Esophagus squamous epithelium (tissue), 5 donors: ENCODE measurements around the gene KCNK3. TPM values are rescaled to one million over a fixed set of nuclear protein-coding genes. Genes with fewer than 3 reads are reported as not detected.

Experiments
- DNase-seq: peaks from one replicate; lab custom pipeline; 2025; lab: John Stamatoyannopoulos, UW
- H3K27ac ChIP-seq, 4 donors: fragments of 200-600 bp; sonication (generic); one replicate each; pipeline ENCODE4 v1.5.1; 2016 to 2019; ENCODE audit warnings: mild to moderate bottlenecking in 1 of 4
- H3K27me3 ChIP-seq, 4 donors: fragments of 200-600 bp; sonication (generic); 1 replicate in 3 of 4; 2 replicates in 1 of 4; pipeline versions ENCODE4 v1.5.1 to v1.6.0; 2017 to 2021; ENCODE audit warnings: antibody characterized with exemption in 1 of 4
- H3K36me3 ChIP-seq, 3 donors: fragments of 200-600 bp; sonication (generic); one replicate each; pipeline ENCODE4 v1.5.1; 2016 to 2019
- H3K4me1 ChIP-seq, 3 donors: fragments of 200-600 bp; sonication (generic); one replicate each; pipeline ENCODE4 v1.5.1; 2017 to 2019
- H3K4me3 ChIP-seq, 4 donors: fragments of 200-600 bp; sonication (generic); 1 replicate in 3 of 4; 2 replicates in 1 of 4; pipeline ENCODE4 v1.5.1; 2016 to 2019; ENCODE audit warnings: mild to moderate bottlenecking in 2 of 4, moderate library complexity in 1 of 4
- H3K9me3 ChIP-seq, 3 donors: fragments of 200-600 bp; sonication (generic); one replicate each; pipeline ENCODE4 v1.5.1; 2016 to 2019
- CTCF ChIP-seq, 6 experiments: fragments of 450-650 bp in 4 of 6; fragments of 200-600 bp in 2 of 6; sonication (generic) in 2 of 6; IDR thresholded peaks; one replicate each; pipeline ENCODE4 v1.5.1; 2016 to 2019; ENCODE audit warnings: antibody characterized with exemption in 6 of 6, mild to moderate bottlenecking in 4 of 6, moderate library complexity in 4 of 6
- POLR2A ChIP-seq, 4 donors: fragments of 450-650 bp; IDR thresholded peaks; one replicate each; pipeline ENCODE4 v1.6.1; 2017; ENCODE audit warnings: antibody characterized with exemption in 4 of 4, mild to moderate bottlenecking in 4 of 4, moderate library complexity in 3 of 4
- WGBS, 2 donors: methylation state at CpG; one replicate each; pipeline ENCODE4 v1.1.5; 2018; 5-methylcytosine and 5-hydroxymethylcytosine counted together
- intact Hi-C: fragments of 100-400 bp; cut with DNase I; formaldehyde crosslinking; loops from one replicate; pipeline ENCODE4 v1.15.0; 2022
- total RNA-seq, 4 donors: library from RNA; depleted of rRNA; stranded (reverse); fragments of >200 nt; gene quantifications; one replicate each; pipeline ENCODE4 v1.1.0, GENCODE V29; 2016
- donor health status: DM: yes; HTN: yes; CAD: no.

The KCNK3 gene
- total RNA-seq, 4 donors from 2014 or later: 0.66 to 1.6 (median 0.84) TPM

DNA sequence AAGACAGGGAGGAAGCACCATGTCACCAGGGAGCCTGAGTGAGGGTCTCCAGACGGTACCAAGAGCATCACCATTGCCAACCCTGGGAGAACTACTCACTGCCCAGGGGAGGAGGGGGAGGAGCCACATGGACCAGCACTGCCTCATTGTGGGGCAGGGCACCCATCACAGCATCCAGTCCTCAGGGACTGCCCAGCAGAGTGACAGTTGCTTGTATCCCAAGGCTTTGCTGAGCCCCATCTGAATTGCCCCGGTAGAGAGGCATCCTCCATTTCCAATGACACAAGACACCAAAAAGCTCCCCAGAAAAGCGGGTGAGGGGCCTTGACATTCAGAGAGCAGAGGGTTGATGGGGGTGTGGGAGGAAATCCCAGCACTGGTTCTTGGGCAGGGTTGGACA, 44.5 kb upstream of the KCNK3 start:
- no peaks in the 10 kb centered on the region for H3K9me3 ChIP-seq
- no peaks in the 10 kb centered on the region for H3K36me3 ChIP-seq
- H3K27me3 ChIP-seq: peaks cover 0 to 46% (median 0%) of the 10 kb centered on the region in 4 donors
- WGBS, 2 donors: 78% methylated on average over 2 of the region's 3 CpGs
- no peak overlapping the region for H3K4me3 ChIP-seq
- TF ChIP-seq POLR2A (IDR thresholded peaks at IDR 0.05) (no peak), CTCF (IDR thresholded peaks at IDR 0.05) (no peak)
- H3K27ac ChIP-seq: no peak overlapping the region
- peaks cover 0 to 31% (median 6%) of the 10 kb centered on the region in 3 donors for H3K4me1 ChIP-seq
- intact Hi-C loops: no loop called here
- DNase-seq: no peak

DNA sequence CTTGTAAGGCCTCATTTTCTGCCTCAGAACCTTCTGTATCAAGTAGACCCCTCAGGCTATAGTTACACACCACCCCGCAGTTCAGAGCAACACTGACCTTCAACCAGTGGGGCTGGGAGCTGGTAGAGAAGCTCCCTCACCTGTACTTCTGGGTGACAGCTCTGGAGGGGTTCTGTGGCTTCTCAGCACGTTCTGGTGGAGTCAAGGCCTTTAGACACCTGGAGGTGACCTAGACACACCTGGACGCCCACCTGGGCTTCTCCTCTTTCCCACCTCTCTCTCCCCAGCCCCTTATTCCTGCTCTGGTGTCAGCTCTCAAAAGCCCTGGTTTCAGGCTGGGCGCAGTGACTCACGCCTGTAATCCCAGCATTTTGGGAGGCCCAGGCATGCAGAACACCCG, 44.0 kb upstream of the KCNK3 start:
- H3K4me3 ChIP-seq: no peak overlapping the region
- H3K27ac ChIP-seq: no peak overlapping the region
- WGBS, 2 donors: 64 to 68% methylated on average over 3 to 5 of the region's 6 CpGs
- DNase-seq: no peak
- TF ChIP-seq CTCF (IDR thresholded peaks at IDR 0.05) (no peak), POLR2A (IDR thresholded peaks at IDR 0.05) (no peak)
- no peaks in the 10 kb centered on the region for H3K9me3 ChIP-seq
- intact Hi-C loops: no loop called here
- no peaks in the 10 kb centered on the region for H3K36me3 ChIP-seq
- H3K4me1 ChIP-seq: peaks cover 0 to 34% (median 6%) of the 10 kb centered on the region in 3 donors
- peaks cover 0 to 46% (median 0%) of the 10 kb centered on the region in 4 donors for H3K27me3 ChIP-seq

GRCh38 chr2:26649322-26649721, 43.2 kb upstream of the KCNK3 start:
- no peaks in the 10 kb centered on the region for H3K9me3 ChIP-seq
- H3K27ac ChIP-seq: no peak overlapping the region
- TF ChIP-seq CTCF (IDR thresholded peaks at IDR 0.05): no peak
- TF ChIP-seq POLR2A (IDR thresholded peaks at IDR 0.05): no peak
- H3K27me3 ChIP-seq: peaks cover 0 to 46% (median 0%) of the 10 kb centered on the region in 4 donors
- intact Hi-C loops: no loop called here
- H3K36me3 ChIP-seq: no peaks in the 10 kb centered on the region
- peaks cover 0 to 33% (median 6%) of the 10 kb centered on the region in 3 donors for H3K4me1 ChIP-seq
- DNase-seq: no peak
- no peak overlapping the region for H3K4me3 ChIP-seq
- WGBS, 2 donors: 45 to 51% methylated on average over 4 to 7 of the region's 7 CpGs

DNA sequence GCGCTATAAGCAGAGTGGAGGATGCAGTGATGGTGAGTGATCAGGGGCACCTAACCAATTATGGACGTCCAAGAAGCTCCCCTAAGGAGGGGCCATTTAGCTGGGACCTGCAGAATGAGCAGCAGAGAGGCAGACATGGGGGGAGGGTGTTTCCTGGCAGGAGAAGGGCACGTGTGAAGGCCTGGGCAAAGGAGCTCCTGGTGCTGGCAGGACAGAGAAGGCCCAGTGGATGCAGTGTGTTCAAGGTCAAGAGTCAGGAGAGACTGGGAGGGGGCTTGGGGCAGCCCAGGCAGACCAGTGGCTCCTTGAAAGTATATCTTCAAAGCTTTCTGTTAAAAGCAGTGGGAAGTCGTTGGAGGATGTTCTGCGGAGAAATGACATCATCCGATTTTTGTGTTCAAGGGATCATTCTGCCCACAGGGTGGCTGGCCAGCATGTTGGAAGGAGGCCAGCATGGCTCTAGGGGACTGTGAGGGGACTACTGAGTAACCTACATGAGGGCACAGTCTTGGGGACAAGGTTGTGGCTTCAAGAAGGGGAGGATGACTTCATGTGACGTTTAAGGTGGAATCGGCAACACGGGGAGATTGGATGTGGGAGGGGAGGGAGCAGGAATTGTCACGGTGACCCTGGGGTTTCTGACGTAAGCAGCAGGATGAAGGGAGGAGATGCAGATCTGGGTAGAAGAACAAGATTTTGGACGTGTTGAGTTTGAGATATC, 42.4 kb upstream of the KCNK3 start:
- Histone ChIP-seq H3K27ac (peak overlapping the region in 1 of 4 donors; percentile 80), H3K36me3 (no peaks in the 10 kb centered on the region), H3K4me1 (peaks cover 0 to 29% (median 6%) of the 10 kb centered on the region in 3 donors), H3K27me3 (peaks cover 0 to 39% (median 0%) of the 10 kb centered on the region in 4 donors), H3K9me3 (no peaks in the 10 kb centered on the region), H3K4me3 (no peak overlapping the region)
- WGBS, 2 donors: 72 to 79% methylated on average over 12 of the region's 12 CpGs
- no peak for DNase-seq
- TF ChIP-seq POLR2A (IDR thresholded peaks at IDR 0.05) (no peak), CTCF (IDR thresholded peaks at IDR 0.05) (no peak)
- intact Hi-C loops: no loop called here

DNA sequence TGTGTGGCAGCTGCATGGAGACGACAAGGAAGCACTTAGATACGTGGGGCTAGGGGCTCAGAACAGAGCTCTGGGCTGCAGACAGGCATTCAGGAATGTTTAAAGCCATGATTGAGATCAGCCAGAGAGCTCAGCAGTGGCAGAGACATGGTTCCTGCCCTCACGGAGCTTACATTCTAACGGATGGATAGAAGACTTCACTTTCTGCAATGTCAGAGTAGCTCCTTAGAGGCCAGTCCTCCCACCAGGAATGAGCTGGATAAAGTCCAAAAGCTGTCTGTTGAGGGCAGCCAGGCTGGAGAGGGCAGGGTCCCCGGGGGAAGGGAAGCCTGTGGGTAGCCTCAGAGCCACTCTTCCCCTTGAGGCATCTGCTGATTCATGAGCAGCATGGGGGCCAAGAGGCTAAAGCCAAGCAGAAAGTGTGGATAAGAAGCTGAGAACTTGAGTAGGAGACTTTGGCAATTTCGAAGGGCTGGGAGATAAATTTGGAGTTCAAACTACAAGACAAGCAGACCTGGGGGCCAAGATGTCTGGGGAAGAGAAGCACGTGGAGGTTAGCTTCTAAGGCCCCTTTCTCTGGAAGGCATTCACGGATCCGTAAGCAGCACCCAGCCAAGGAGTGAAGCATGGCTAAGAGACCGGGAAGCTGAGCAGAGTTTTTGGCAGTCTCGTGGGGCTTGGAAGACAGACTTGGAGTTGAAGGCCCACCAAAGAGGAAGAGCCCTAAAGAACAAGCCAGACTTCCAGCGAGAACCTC, 41.6 kb upstream of the KCNK3 start:
- no peak for DNase-seq
- Histone ChIP-seq H3K36me3 (no peaks in the 10 kb centered on the region), H3K27me3 (peaks cover 0 to 32% (median 0%) of the 10 kb centered on the region in 4 donors), H3K4me3 (no peak overlapping the region), H3K9me3 (no peaks in the 10 kb centered on the region), H3K27ac (peak overlapping the region; percentile 39 to 80 (median 62)), H3K4me1 (peaks cover 0 to 29% (median 6%) of the 10 kb centered on the region in 3 donors)
- TF ChIP-seq CTCF (IDR thresholded peaks at IDR 0.05): no peak
- no peak for TF ChIP-seq POLR2A (IDR thresholded peaks at IDR 0.05)
- 53 to 59% methylated on average over 11 of the region's 12 CpGs for WGBS, 2 donors
- intact Hi-C loops: no loop called here
